Measurements from ENCODE around the gene PTPRD. TPM values are rescaled to one million over a fixed set of nuclear protein-coding genes. Genes with fewer than 3 reads are reported as not detected.
A peak's percentile ranks its signal among the peaks of the same experiment; 100 is the strongest.

Gene PTPRD
- total RNA-seq, 1 donor from 2014 or later, result 136 TPM

DNA sequence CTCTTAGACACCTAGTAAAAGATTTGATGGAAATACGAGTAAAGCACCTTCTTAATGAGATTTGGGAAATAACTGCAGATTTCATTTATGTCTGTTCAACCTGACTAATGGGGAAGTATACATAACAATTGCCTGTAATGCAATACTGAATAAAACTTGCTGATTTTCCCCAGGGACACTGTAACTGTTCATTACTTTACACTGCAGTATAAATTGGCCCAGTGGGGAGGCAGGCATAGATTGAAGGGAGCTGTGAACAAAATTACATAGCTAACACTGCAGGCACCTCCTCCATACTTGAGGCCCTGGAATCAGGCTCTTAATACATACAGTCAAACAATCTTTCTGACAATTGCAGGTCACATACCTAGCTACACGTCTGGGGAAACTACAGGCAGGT, 216.2 kb downstream of the PTPRD start:
- H3K36me3 ChIP-seq, result no peaks in the 10 kb centered on the region
- H3K27ac ChIP-seq, result no peak overlapping the region
- DNase-seq (ENCODE audit: low spot score), result no peak
- Mint-ChIP-seq H3K9me3 (no peaks in the 10 kb centered on the region), H3K4me1 (peaks cover 9% of the 10 kb centered on the region), H3K27ac (no peak overlapping the region), H3K36me3 (no peaks in the 10 kb centered on the region), H3K27me3 (ENCODE audit: insufficient read depth, low read depth) (no peaks in the 10 kb centered on the region), H3K4me3 (no peak overlapping the region)
- no peak overlapping the region for H3K4me3 ChIP-seq
- no peak overlapping the region for H3K9ac ChIP-seq
- no peak overlapping the region for H3K4me2 ChIP-seq
- peaks cover 4% of the 10 kb centered on the region for H3K4me1 ChIP-seq
- H3K27me3 ChIP-seq, result no peaks in the 10 kb centered on the region
- H3K79me2 ChIP-seq (ENCODE audit: low read depth), result no peaks in the 10 kb centered on the region
- H2AFZ ChIP-seq (replicated peaks), result no peak overlapping the region
- H3F3A ChIP-seq (ENCODE audit: low read depth), result no peaks in the 10 kb centered on the region
- H3K9me3 ChIP-seq (ENCODE audit: low read depth), result no peaks in the 10 kb centered on the region
- TF ChIP-seq, protein P1, sequence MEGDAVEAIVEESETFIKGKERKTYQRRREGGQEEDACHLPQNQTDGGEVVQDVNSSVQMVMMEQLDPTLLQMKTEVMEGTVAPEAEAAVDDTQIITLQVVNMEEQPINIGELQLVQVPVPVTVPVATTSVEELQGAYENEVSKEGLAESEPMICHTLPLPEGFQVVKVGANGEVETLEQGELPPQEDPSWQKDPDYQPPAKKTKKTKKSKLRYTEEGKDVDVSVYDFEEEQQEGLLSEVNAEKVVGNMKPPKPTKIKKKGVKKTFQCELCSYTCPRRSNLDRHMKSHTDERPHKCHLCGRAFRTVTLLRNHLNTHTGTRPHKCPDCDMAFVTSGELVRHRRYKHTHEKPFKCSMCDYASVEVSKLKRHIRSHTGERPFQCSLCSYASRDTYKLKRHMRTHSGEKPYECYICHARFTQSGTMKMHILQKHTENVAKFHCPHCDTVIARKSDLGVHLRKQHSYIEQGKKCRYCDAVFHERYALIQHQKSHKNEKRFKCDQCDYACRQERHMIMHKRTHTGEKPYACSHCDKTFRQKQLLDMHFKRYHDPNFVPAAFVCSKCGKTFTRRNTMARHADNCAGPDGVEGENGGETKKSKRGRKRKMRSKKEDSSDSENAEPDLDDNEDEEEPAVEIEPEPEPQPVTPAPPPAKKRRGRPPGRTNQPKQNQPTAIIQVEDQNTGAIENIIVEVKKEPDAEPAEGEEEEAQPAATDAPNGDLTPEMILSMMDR (IDR thresholded peaks at IDR 0.05), result no peak
- TF ChIP-seq EZH2 (IDR thresholded peaks at IDR 0.05), result no peak
- TF ChIP-seq EZH2phosphoT487 (IDR thresholded peaks at IDR 0.05), result no peak
- H4K20me1 ChIP-seq (ENCODE audit: low read depth), result no peaks in the 10 kb centered on the region

DNA sequence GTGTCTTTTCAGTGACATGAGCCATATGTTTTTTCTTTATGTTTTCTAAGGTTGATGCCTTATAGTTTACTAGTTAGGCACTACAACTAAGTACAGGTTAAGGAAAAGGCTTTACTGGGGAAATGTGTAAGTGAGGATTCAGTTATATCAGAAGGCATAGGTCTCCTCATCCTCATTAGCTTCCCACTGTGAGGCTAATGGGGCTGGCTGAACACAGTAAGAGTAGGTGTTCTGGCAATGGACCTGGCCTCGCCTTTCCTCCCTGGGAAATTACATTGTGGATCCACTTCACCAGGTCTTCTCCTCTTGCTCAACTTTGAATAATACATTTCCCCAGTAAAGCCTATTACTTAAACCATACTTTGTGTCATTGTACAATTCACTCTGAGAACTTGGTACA, 225.5 kb downstream of the PTPRD start:
- H3K79me2 ChIP-seq (ENCODE audit: low read depth), result no peaks in the 10 kb centered on the region
- no peaks in the 10 kb centered on the region for H3K36me3 ChIP-seq
- H3K36me3 Mint-ChIP-seq, result no peaks in the 10 kb centered on the region
- TF ChIP-seq EZH2 (IDR thresholded peaks at IDR 0.05), result no peak
- TF ChIP-seq, protein P1 (IDR thresholded peaks at IDR 0.05), result no peak
- no peak for TF ChIP-seq EZH2phosphoT487 (IDR thresholded peaks at IDR 0.05)
- no peaks in the 10 kb centered on the region for H3K27me3 Mint-ChIP-seq (ENCODE audit: insufficient read depth, low read depth)
- no peak overlapping the region for H3K4me3 Mint-ChIP-seq
- no peaks in the 10 kb centered on the region for H3K27me3 ChIP-seq
- no peak overlapping the region for H2AFZ ChIP-seq (replicated peaks)
- DNase-seq (ENCODE audit: low spot score), result no peak
- no peaks in the 10 kb centered on the region for H3F3A ChIP-seq (ENCODE audit: low read depth)
- H3K4me1 Mint-ChIP-seq, result no peaks in the 10 kb centered on the region
- no peaks in the 10 kb centered on the region for H3K4me1 ChIP-seq
- no peak overlapping the region for H3K4me2 ChIP-seq
- H3K27ac ChIP-seq, result no peak overlapping the region
- H3K9me3 ChIP-seq (ENCODE audit: low read depth), result no peaks in the 10 kb centered on the region
- no peaks in the 10 kb centered on the region for H4K20me1 ChIP-seq (ENCODE audit: low read depth)
- H3K9ac ChIP-seq, result no peak overlapping the region
- H3K4me3 ChIP-seq, result no peak overlapping the region
- H3K9me3 Mint-ChIP-seq, result no peaks in the 10 kb centered on the region
- no peak overlapping the region for H3K27ac Mint-ChIP-seq

DNA sequence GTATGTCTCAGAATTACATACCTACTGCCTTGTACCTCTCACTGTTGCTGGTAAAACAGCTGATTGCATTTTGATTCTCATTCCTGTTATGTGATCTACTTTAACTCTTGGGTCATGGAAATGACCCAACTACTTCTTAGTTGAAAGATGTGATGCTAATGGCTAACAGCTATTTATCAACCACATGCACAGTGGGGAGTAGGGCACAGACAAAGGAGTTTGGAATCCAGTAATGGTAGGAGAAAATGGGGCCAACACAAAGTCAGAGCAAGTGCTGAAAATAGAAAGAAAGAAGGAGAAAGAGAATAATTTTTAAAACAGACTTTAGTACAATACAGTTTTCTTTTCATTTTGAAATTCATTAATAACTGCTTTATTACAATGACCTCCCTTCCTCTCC, 241.0 kb downstream of the PTPRD start:
- Histone ChIP-seq H3K27ac (no peak overlapping the region), H4K20me1 (ENCODE audit: low read depth) (no peaks in the 10 kb centered on the region), H3K9me3 (ENCODE audit: low read depth) (no peaks in the 10 kb centered on the region), H3K27me3 (no peaks in the 10 kb centered on the region), H2AFZ (replicated peaks) (peak overlapping the region; percentile 54), H3K79me2 (ENCODE audit: low read depth) (no peaks in the 10 kb centered on the region), H3K4me2 (no peak overlapping the region), H3F3A (ENCODE audit: low read depth) (no peaks in the 10 kb centered on the region), H3K4me1 (no peaks in the 10 kb centered on the region), H3K9ac (no peak overlapping the region), H3K4me3 (no peak overlapping the region), H3K36me3 (no peaks in the 10 kb centered on the region)
- no peak overlapping the region for H3K27ac Mint-ChIP-seq
- no peaks in the 10 kb centered on the region for H3K27me3 Mint-ChIP-seq (ENCODE audit: insufficient read depth, low read depth)
- H3K36me3 Mint-ChIP-seq, result no peaks in the 10 kb centered on the region
- peaks cover 2% of the 10 kb centered on the region for H3K4me1 Mint-ChIP-seq
- H3K9me3 Mint-ChIP-seq, result no peaks in the 10 kb centered on the region
- H3K4me3 Mint-ChIP-seq, result no peak overlapping the region
- TF ChIP-seq EZH2 (IDR thresholded peaks at IDR 0.05) (no peak), EZH2phosphoT487 (IDR thresholded peaks at IDR 0.05) (no peak)
- TF ChIP-seq, protein P1 (IDR thresholded peaks at IDR 0.05), result no peak
- peak; percentile 31 for DNase-seq (ENCODE audit: low spot score)

All from neural progenitor cell (in vitro differentiated cells).